Measurements from ENCODE around the gene TNIK. TPM values are rescaled to one million over a fixed set of nuclear protein-coding genes. Genes with fewer than 3 reads are reported as not detected.

The TNIK gene
- total RNA-seq, 1 experiment from 2014 or later = 0.69 TPM

- Histone ChIP-seq H3K27ac (ENCODE audit: low read depth, low read length, poor library complexity, severe bottlenecking) (no peak overlapping the region), H3K27me3 (replicated peaks; ENCODE audit: insufficient read depth, low read depth, low read length, poor library complexity) (peaks cover 9% of the 10 kb centered on the region), H3K9me3 (ENCODE audit: low read depth, low read length, poor library complexity, severe bottlenecking) (no peaks in the 10 kb centered on the region), H3K4me3 (ENCODE audit: low read depth, low read length, poor library complexity, severe bottlenecking) (no peak overlapping the region), H3K4me1 (ENCODE audit: insufficient read depth, low read length, poor library complexity, severe bottlenecking) (peaks cover 5% of the 10 kb centered on the region), H3K36me3 (ENCODE audit: insufficient read depth, low read length, poor library complexity, severe bottlenecking) (no peaks in the 10 kb centered on the region)
- BruUV-seq (replicated peaks) = no TSS peak
- no peak for TF ChIP-seq EZH2 (IDR thresholded peaks at IDR 0.05; ENCODE audit: borderline replicate concordance, low read depth, low read length, poor library complexity, severe bottlenecking)
- no peak for TF ChIP-seq CTCF (conservative IDR thresholded peaks at IDR 0.05; ENCODE audit: low read depth, low read length)
- intact Hi-C loops (cut with micrococcal nuclease; ENCODE audit: unreplicated experiment) = no loop called here
- DNase-seq (ENCODE audit: low spot score) = no peak
- CTCF ChIA-PET = no interaction called here
- POLR2A ChIA-PET (ENCODE audit: low non-redundant PET) = no interaction called here
Measured at GRCh38 chr3:171456765-171457606, 3.2 kb downstream of the TNIK start.

- no peak overlapping the region for H3K27ac ChIP-seq (ENCODE audit: low read depth, low read length, poor library complexity, severe bottlenecking)
- TF ChIP-seq CTCF (conservative IDR thresholded peaks at IDR 0.05; ENCODE audit: low read depth, low read length) = no peak
- no peak for TF ChIP-seq EZH2 (IDR thresholded peaks at IDR 0.05; ENCODE audit: borderline replicate concordance, low read depth, low read length, poor library complexity, severe bottlenecking)
- H3K4me3 ChIP-seq (ENCODE audit: low read depth, low read length, poor library complexity, severe bottlenecking) = no peak overlapping the region
- intact Hi-C loops (cut with micrococcal nuclease; ENCODE audit: unreplicated experiment) = no loop called here
- no TSS peak for BruUV-seq (replicated peaks)
- ChIA-PET POLR2A (ENCODE audit: low non-redundant PET) (no interaction called here), CTCF (no interaction called here)
- H3K4me1 ChIP-seq (ENCODE audit: insufficient read depth, low read length, poor library complexity, severe bottlenecking) = no peaks in the 10 kb centered on the region
- H3K36me3 ChIP-seq (ENCODE audit: insufficient read depth, low read length, poor library complexity, severe bottlenecking) = no peaks in the 10 kb centered on the region
- no peak for DNase-seq (ENCODE audit: low spot score)
- H3K27me3 ChIP-seq (replicated peaks; ENCODE audit: insufficient read depth, low read depth, low read length, poor library complexity) = no peaks in the 10 kb centered on the region
- no peaks in the 10 kb centered on the region for H3K9me3 ChIP-seq (ENCODE audit: low read depth, low read length, poor library complexity, severe bottlenecking)
Measured at GRCh38 chr3:171455603-171456550, 4.3 kb downstream of the TNIK start.

- ChIA-PET CTCF (no interaction called here), POLR2A (ENCODE audit: low non-redundant PET) (no interaction called here)
- BruUV-seq (replicated peaks) = no TSS peak
Measured at GRCh38 chr3:171454041-171454440, 6.2 kb downstream of the TNIK start.

More at GRCh38 chr3:171454041-171454440, 6.2 kb downstream of the TNIK start:
- H3K27ac ChIP-seq (ENCODE audit: low read depth, low read length, poor library complexity, severe bottlenecking) = no peak overlapping the region
- no peaks in the 10 kb centered on the region for H3K27me3 ChIP-seq (replicated peaks; ENCODE audit: insufficient read depth, low read depth, low read length, poor library complexity)
- no peaks in the 10 kb centered on the region for H3K36me3 ChIP-seq (ENCODE audit: insufficient read depth, low read length, poor library complexity, severe bottlenecking)
- no peaks in the 10 kb centered on the region for H3K9me3 ChIP-seq (ENCODE audit: low read depth, low read length, poor library complexity, severe bottlenecking)
- H3K4me1 ChIP-seq (ENCODE audit: insufficient read depth, low read length, poor library complexity, severe bottlenecking) = no peaks in the 10 kb centered on the region
- intact Hi-C loops (cut with micrococcal nuclease; ENCODE audit: unreplicated experiment) = no loop called here
- DNase-seq (ENCODE audit: low spot score) = no peak
- H3K4me3 ChIP-seq (ENCODE audit: low read depth, low read length, poor library complexity, severe bottlenecking) = no peak overlapping the region
- TF ChIP-seq EZH2 (IDR thresholded peaks at IDR 0.05; ENCODE audit: borderline replicate concordance, low read depth, low read length, poor library complexity, severe bottlenecking) = no peak
- no peak for TF ChIP-seq CTCF (conservative IDR thresholded peaks at IDR 0.05; ENCODE audit: low read depth, low read length)

Measured in A673 (cell line).